GM15510 (cell line): ENCODE measurements around the gene FTCDNL1.

ENCODE experiments used
- POLR2A ChIP-seq: IDR thresholded peaks from 3 replicates; pipeline ENCODE4 v1.6.1; 2011; ENCODE audit warnings: borderline replicate concordance; ENCODE audit not compliant: insufficient read length; ENCODE audit errors: extremely low read depth

FTCDNL1 gene

DNA sequence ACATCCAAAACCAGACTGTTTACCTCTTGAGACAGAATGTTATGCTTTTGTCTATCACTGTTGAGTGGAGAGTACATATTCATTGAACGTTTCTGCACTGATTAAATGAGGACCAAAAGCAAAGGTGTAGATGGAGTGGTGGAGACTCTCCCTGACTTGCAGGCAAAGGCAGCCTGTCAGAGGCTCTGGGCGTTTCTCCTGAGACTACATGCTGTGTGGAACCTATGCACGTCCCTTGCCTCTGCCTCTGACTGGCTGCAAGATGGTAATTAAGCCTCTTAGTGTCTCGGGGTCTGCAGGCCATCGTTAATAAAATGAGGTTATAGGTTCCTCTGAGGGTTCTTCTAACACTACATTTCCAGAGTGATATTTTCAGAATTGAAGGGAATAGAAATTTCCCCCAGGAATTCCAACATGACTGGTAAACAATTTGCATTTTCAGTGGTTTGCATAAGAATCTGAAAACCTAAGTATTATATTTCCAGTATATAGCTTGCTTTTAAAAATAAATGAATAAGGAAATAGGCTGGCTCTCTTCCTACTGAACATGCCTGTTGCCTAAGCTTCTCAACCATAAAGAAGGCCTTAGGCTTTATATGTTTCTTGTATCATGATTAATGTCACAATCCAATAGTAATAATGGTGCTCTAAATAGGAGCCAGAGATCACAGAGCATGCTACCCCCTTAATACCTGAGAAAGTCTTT lies 107.4 kb downstream of the FTCDNL1 start:
- no peak for TF ChIP-seq POLR2A

DNA sequence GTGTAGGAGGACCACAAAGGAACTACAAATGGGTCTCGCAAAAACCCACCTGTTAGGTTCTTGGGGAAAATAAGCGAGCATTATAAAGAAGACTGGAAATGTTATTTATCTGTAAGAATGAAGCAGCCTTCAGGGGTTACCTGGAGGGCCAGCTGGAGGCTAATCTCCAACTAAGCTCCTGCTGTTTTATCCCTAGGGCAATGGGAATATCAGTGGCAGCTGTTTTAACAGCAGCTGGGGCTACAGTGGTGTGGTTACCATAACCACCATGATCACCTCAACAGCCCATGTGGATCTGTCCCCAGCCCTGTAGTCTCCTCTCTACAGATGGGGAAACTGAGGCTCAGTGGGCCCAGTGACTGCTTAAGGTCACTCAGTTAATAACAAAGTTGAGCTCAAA lies 108.1 kb downstream of the FTCDNL1 start:
- TF ChIP-seq POLR2A: no peak

DNA sequence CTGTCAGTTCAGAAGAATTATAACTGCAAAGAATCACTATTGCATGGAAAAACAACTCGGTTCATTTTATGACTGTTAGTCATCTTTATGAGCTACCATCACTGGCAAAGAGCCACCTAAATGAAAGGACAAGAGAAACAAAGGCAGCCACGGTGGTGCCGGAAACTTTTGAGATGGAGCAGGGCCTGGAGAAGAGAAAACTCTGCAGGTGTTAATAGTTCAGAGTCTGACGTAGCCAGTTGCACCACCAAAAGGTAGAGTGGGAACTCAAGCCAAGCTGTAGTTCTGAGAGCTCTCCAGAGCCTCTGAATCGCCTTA lies 110.9 kb downstream of the FTCDNL1 start:
- TF ChIP-seq POLR2A: no peak

DNA sequence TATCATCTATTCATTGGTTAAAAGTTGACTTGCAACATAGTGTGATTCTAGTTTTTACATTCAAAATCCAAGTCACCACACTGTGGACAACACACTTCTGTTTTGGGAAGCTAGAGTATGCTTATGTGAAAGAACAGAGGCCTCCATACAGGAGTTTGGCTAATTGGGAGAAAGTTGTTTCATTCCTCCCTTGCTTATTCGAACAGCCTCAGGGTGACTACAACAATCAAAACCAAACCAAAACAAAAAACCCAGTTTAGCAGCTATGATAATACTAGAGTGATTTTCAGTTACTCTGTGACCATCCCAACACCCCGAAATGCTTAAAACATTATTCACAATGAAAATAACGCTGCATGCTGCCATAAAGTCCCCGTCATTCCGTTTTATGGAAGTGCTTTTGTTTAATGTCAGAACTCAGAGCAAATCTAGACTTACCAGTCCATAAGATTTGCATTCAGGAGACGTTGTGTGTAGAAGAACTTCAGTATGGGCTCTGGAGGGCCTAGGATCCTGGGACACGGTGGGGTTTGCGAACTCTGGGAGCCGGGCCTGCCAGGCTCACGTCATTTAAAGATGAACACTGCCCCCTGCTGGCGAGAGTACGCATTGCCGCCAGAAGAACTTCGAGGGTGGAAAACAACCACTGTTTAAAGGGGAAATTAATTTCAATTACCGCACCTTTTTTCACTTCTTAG lies 111.4 kb downstream of the FTCDNL1 start:
- TF ChIP-seq POLR2A: no peak

DNA sequence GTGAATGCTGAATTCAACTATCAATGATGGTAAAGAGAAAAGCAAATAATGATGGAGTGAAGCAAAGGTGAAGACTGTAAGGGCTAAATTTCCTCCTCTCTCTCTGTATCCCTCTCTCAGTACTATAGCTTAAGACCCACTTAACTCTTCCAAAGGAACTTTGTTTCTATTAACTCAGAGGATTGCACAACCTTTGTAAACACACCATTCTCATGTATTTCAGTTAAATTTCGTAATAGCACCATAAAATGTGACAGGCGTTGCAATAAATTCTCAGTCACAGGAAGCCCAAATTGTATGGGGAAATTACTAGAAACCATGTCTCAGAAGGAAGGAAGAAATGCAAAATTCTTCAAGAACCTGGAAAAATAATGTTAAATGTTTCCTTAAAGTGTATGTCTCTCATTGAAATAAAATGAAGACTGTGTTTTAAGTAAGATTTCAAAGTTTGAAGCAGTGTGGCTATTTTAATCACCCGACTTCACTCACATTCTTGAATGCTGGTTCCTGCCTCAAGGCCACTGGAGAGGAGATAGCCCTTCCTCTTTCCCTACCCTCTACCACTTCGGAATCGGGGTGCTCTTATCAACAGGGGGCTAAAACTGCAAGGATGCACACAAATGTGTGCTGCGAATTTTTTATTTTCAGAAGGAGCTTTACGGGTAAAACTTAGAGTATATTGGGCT lies 112.1 kb downstream of the FTCDNL1 start:
- TF ChIP-seq POLR2A: no peak

DNA sequence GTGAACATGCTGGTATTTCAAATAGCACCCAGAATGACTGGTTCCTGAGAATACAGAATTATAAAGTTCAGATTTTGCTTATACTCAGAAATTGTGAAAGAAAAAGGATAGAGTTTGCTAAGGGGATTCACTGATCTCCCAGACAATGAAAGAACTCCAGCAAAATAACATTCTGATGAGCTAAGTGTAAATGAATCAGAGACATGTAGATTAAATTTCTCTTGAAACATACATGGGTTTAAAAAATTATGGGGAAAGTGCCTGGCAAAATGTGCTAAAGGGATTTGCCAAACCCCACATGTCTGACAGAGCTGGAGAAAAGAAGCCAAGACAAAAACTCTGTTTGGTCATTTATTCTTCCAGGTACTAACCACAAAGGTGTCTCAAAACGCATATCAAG lies 116.3 kb downstream of the FTCDNL1 start:
- TF ChIP-seq POLR2A: no peak

DNA sequence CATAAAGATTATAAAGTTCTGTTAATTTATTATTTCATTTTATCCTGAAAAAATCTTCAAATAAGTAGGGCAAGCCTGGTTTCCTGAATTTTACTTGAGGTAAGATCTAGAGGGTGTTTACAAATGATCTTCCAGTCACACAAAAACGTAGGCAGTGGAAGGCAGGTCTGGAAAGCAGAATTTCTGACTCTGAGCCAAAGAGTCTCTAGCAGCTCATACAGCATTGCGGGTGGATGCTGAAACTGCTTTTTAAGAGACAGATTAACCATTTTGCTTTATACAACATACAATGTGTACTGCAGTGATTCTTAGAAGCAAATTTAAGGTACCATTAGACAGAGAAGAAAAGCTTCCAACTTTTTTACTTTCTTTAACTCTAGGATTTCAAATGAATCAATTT lies 117.0 kb downstream of the FTCDNL1 start:
- no peak for TF ChIP-seq POLR2A

DNA sequence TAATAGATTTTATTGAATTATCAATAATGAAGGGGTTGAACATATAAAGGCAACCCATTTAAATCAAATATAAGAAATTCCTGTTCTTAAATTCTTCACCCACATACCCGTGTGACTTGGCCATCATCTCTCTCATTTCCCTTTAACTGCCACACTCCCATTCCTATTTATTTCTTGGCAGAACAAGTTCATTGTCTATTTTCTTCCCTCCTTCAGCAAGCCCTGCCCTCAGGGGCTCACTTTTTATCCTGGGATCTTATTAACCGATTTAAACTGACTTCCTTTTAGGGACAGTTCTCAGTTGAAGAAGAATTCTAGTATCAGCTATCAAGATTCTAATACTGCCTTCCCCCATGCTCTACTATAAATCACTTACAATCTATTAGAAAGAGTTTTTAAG lies 123.2 kb downstream of the FTCDNL1 start:
- no peak for TF ChIP-seq POLR2A

DNA sequence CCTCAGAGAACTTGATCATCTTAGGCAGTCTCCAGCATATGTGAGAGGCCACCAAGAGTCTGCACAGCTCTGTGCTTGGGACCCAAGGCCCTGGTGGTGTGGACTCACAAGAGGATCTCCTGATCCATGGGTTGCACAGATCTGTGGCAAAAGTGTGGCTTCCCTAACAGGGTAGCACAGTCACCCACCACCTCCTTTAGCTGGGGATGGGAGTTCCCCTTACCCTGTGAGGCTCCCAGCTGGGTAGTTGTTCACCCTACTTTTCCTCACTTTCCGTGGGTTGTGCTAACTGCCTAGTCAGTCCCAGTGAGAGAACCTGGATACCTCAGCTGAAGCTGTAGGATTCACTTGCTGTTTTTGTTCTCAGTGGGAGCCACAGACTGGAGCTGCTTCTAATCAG lies 123.7 kb downstream of the FTCDNL1 start:
- TF ChIP-seq POLR2A: no peak

DNA sequence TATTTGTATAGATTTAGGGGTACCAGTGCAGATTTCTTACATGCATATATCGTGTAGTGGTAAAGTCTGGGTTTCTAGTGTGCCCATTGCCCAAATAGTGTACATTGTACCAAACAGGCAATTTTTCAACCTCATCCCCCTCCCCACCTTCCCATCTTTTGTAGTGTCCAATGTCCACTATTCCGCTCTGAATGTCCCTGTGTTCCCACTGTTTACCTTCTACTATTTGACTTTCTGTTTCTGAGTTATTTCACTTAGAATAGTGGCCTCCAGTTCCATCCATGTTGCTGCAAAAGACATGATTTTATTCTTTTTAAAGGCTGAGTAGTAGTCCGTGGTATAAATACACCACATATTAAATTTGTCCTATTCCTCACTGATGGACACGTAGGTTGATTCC lies 132.9 kb downstream of the FTCDNL1 start:
- TF ChIP-seq POLR2A: no peak

DNA sequence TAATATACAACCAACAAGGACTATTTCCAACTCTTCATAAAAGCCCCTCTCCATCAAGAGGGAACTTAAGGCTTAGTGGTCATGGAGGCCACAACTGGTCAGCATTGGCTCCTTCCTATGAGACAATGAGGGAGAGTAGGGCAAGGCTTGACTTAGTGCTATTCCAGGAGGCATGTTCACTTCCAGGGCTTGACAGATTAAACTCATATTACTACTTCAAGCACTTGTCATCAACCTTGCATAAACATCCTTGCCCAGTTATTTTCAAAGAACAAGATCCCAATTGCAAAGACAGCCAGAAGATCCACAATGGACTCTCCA lies 133.4 kb downstream of the FTCDNL1 start:
- no peak for TF ChIP-seq POLR2A

DNA sequence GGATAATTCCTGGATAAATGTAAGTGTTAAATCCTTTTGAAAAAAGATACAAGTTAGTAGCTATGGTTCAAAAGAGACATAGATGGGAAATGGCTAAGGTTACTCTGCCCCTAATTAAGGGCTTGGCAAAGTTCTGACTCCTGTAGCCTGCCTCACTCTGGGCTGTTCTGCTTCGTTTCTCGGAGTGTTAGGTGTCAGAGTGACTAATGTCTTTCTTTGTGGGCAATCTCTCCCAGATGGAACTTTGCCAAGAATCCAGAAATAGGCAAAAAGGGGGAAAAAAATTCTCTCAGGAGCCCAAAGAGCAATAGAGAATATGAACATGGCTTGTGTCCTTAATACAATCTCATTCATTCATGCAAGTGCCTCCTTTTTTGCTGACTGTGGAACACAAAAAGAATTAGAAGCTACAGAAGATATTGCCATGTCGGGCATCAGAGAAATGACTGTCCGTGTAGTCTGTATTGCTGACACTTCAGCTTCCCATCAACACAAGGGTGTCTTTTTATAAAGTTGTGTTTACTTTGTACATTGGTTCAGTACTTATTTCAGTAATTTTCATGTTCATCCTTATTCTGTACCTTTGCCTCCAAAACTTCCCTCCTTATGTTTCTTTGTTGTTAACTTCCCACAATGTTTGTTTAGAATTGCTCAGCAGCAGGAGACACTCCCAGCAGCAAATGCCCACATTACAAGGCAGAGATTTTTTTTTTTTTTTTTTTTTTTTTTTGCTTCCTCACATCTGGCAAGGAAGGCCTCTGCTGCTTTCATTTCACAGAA lies 134.0 kb downstream of the FTCDNL1 start:
- TF ChIP-seq POLR2A: no peak

DNA sequence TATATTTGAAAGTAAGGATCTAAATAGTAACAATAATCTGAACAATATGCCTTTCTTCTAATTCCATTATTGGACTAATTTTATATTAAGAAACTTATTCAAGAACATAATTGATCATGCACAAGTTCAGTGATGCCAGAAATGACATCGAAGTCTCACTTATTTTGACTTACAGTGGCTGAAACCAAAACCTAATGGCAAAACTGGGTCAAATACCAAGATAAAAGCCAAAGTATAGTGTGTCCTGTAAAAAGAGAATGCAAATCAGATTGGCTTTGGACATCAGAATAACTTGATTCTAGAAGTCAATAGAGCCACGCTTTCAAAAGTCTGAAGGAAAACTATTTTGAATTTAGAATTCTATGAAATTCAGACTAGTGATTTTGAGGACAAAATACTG lies 137.2 kb downstream of the FTCDNL1 start:
- TF ChIP-seq POLR2A: no peak

DNA sequence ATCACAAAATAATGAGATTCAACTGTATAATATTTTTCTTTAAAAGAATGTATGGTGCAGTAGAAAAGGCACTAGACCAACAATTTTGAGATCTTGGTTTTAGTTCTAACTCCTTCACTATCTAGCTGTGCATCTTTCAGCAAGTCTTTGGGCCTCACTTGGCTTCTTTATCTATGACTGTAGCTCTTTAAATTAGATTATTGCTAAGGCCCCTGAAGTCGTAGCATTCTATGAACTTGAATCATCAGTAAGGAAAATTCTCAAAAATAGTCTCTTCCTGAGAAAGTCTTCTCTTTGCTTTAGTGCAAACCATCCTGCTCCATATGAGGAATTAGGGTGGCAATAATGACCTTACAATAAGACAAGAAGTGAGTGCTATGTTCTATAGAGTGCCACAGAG lies 140.4 kb downstream of the FTCDNL1 start:
- no peak for TF ChIP-seq POLR2A
